Stimulated activated CD8-positive, alpha-beta memory T cell treated with anti-CD3 and anti-CD28 coated beads, Interleukin-12 subunit alpha, Interleukin-12 subunit beta, amount 100 ng/mL, for 1 hour (primary cell): ENCODE measurements around the gene DTX2.
"Not testable (repeated sequence)": the region's sequence is repeated elsewhere in the genome, so short reads cannot be mapped to it uniquely, and the experiment has no call there.

Experiments used
- DNase-seq: peaks from one replicate; pipeline ENCODE4 v3.0.0-alpha.2; 2020; ENCODE audit warnings: low read depth

Gene DTX2

GRCh38 chr7:76443846-76444245 is 17.7 kb upstream of the DTX2 start:
- DNase-seq = not testable (repeated sequence)

DNA sequence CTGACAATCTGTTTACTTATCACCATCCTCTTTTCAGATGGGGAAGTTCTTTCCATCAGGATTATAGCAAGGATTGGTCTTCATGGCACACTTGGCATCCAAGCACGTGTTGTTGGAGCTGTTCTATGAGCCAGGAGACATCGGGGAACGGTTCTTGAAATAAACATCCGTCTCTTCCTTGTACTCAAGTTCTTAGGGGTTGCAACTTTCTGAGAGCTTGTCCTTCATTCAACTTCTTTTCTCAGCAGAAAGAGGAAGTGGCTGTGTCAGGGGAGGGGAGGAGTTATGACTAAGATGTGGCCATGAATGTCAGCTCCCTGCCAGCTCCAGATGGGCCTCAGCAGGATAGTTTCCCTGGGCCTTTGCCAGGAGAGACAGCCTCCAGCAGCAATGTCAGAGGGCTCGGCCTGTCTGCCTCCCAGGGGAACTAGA is 15.9 kb upstream of the DTX2 start:
- not testable (repeated sequence) for DNase-seq

GRCh38 chr7:76457017-76457416 is 4.5 kb upstream of the DTX2 start:
- not testable (repeated sequence) for DNase-seq

DNA sequence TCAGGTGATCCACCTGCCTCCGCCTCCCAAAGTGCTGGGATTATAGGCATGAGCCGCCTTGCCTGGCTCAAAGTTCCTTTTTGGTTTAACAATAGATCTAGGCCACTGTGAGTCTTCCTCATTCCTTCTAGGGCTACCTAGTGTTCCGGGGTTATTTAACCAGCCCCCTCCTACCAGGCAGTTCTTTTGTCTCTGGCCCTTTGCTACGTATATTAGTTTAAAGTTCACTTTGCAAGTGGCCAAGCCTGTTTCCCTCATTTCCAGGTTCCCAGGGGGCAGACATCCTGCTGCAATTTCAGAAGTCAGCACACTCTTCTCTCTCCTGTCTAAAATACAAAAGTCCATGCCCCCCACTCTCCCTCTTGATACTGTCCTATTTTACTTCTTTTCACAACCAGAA is 3.0 kb upstream of the DTX2 start:
- not testable (repeated sequence) for DNase-seq

DNA sequence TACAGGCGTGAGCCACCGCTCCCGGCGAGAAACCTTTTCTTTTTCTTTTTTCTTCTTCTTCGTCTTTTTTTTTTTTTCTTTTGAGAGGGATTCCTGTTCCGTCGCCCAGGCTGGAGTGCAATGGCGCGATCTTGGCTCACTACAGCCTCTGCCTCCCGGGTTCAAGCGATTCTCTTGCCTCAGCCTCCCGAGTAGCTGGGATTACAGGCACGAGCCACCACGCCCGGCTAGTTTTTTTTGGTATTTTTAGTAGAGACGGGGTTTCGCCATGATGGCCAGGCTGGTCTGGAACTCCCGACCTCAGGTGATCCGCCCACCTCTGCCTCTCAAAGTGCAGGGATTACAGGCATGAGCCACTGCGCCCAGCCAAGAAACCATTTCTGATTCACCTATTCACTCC is 742 bp upstream of the DTX2 start:
- not testable (repeated sequence) for DNase-seq

- not testable (repeated sequence) for DNase-seq
Measured at GRCh38 chr7:76462271-76462882, 868 bp downstream of the DTX2 start.

GRCh38 chr7:76464959-76465358 is 3.5 kb downstream of the DTX2 start:
- DNase-seq = not testable (repeated sequence)

GRCh38 chr7:76465950-76466349 is 4.4 kb downstream of the DTX2 start:
- not testable (repeated sequence) for DNase-seq

GRCh38 chr7:76467743-76468404 is 6.4 kb downstream of the DTX2 start:
- not testable (repeated sequence) for DNase-seq

DNA sequence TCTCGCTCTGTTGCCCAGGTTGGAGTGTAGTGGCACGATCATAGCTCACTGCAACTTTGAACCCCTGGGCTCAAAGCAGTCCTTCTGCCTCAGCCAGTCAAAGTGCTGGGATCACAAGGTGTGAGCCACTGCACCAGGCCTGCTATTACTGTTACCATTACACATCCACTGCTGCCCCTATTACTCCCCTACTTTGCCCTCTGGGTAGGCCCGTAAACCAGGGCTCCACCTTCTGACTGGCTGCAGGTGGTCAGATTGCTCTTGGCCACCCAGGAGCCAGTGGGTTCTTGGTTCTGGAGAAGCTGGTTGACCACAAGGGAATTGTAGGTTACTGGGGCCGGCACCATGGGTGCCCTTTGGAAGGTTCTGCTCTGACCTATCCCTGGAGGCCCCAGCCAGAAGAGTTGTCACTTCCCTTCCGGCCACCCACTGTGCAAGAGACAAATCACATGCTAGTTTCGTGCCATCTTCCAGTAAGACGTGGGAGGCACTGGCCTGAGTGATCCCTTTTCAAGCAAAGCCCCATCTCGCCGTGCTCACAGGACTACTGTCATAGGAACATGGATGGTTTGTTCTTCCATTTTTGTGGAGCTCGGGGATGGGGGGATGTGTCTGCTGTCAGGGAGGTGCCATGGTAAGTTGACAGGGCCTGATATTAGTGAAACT is 10.2 kb downstream of the DTX2 start:
- DNase-seq = not testable (repeated sequence)

- not testable (repeated sequence) for DNase-seq
Measured at GRCh38 chr7:76473097-76473496, 11.6 kb downstream of the DTX2 start.

DNA sequence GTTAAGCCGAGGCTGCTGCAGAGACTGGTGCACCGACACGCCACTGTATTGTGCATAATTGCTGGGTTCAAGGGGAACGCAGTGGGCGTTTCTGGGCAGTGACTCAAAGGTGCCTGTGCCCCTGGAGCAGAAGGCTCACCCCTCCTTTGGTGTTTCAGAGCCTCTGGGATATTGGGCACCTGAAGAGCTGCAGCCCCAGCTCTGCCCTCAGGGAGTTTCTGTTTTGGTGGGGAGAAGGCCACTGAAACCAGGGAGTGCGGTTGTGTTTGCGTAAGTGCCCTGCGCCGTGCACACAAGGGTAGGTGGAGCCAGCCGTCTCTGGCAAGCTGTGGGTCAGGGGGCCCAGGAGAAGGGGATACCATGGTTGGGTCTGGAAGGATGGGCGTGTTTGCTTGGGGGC is 14.8 kb downstream of the DTX2 start:
- not testable (repeated sequence) for DNase-seq

GRCh38 chr7:76476742-76477474 is 15.4 kb downstream of the DTX2 start:
- DNase-seq = not testable (repeated sequence)

DNA sequence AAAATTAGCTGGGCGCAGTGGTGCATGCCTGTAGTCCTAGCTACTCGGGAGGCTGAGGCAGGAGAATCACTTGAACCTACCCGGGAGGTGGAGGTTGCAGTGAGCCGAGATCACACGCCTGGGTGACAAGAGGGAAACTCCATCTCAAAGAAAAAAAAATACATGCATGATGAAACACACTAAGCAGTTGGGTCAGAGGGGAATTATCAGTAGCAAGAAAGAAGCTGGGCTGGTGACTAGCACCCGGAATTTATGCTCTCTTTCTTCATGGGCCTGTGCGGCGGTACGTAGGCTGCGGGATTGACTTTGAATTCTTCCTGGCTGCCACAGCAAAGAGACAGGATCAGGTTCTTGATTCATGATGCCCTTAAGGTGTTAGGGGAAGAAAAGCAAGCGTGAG is 18.1 kb downstream of the DTX2 start:
- DNase-seq = not testable (repeated sequence)

GRCh38 chr7:76480403-76481253 is 19.1 kb downstream of the DTX2 start:
- DNase-seq = not testable (repeated sequence)

GRCh38 chr7:76482660-76483059 is 21.2 kb downstream of the DTX2 start:
- not testable (repeated sequence) for DNase-seq

DNA sequence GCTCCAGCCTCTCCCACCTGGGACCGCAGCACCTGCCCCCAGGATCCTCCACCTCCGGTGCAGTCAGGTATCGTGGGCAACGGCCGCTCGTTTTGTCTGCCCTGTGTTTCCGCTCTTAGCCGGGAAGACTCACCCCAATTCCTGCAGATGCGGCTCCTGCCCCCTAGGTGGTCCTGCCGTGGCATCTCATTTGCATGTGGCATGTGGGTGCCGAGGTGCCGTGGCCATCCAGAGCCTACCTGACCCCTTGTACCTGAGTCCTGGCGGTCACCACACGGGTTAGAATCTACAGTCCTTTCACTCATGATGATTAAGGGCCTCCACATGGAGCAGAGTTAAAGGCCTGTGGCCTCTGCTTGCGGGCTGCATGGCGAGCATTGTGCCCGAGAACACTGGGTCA is 21.6 kb downstream of the DTX2 start:
- DNase-seq = not testable (repeated sequence)

DNA sequence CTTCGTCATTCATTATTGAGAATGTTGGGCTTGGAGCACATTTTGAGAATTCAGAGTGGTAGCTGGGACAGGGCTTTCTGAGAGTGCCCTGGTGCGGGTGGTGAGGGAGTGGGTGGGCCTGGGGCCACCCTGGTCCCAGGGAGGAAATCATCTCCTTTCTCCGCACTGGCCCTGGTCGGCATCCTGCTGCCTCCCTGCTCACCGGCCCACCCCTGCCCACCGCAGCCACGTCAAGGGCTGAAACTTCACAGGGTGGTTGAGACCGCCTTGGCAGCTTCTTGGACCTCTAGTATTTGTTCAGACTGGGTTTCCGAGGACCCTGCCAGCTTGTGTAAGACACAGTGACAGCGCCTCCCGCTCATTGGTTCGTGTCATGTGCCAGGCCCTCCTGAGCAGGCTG is 22.9 kb downstream of the DTX2 start:
- DNase-seq = not testable (repeated sequence)

DNA sequence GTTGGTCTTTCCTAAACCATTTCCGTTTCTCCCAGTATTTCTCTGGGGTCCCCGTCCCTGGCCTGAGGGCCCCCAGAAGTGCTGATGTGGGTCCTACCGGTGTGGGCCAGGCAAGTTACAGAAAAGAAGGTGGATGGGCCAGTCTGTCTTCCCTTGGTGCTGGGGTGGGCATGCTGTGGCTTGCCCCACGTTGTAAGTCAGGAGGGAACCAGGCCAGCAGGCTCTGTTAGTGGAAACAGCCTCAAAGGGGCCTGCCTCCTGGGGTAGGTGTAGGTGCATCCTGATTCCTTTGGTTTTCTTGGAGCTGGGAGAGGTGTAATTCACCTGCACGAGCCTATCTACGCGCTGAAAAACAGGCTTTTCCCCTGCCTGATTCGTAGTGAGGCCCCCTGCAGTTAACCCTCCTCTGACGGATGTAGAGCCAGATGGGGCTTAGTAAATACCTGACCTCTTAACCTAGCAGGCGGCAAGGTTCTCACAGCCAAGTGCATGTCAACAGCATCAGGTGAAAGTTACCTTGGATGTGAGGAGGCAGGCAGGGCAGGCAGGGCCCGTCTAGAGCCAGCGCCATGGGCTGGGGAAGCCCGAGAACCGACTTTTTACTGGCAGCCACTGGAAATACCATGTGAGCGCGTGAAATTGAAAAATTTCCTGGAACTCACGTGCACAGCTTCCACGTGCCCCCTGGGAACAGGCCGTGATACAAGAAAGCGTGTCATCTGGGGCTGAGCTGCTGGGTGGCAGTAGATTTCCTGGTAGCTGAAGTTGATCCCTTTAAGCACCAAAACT is 24.5 kb downstream of the DTX2 start:
- not testable (repeated sequence) for DNase-seq

- DNase-seq = not testable (repeated sequence)
Measured at GRCh38 chr7:76486618-76487017, 25.1 kb downstream of the DTX2 start.

DNA sequence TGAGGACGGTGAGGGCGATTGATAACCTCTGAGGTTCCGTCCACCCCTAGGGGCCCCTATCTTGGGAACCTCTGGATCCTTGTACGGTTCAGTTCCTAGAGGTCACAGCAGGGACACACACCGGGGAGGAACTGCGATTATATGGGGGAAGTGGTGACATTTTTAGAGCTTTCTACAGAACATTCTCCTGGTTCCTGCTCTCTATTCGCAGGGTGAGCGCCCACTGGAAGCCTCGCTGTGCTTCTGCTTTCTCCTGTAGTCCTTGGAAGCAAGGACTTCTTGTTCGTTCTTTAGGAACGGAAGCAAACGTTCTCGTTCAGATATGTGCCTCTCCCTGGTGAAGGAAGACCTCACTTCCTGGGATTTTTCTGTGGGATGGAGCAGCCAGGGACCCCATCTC is 26.5 kb downstream of the DTX2 start:
- not testable (repeated sequence) for DNase-seq
